HepG2 (cell line): ENCODE data around the gene SESN1. TPM values are rescaled to one million over a fixed set of nuclear protein-coding genes. Genes with fewer than 3 reads are reported as not detected.

Experiments used
- ATAC-seq: fragments of 200-7000 bp; cut with Tn5 transposase; 3 replicates; pipeline ENCODE4 v1.9.1; 2020; ENCODE audit warnings: mild to moderate bottlenecking, moderate library complexity
- BruUV-seq: library from RNA; stranded (reverse); fragments of 400-500 nt; replicated peaks from 2 replicates; lab custom pipeline; 2021; lab: Mats Ljungman, UMichigan
- CTCF ChIA-PET: fragments of 300-600 bp; formaldehyde crosslinking; extraction: SDS; loops from one replicate; lab custom pipeline; 2021; ENCODE audit warnings: low total read pairs, inconsistent platforms, low intra/inter-chr PET ratio; lab: Yijun Ruan, JAX
- POLR2A ChIA-PET: fragments of 350-600 bp; sonication (Branson Sonifier 250); formaldehyde crosslinking; loops from one replicate; lab custom pipeline; 2020; ENCODE audit warnings: antibody characterized with exemption, inconsistent platforms; lab: Yijun Ruan, JAX
- DNase-seq: peaks from one replicate; pipeline ENCODE4 v3.0.0-alpha.2; 2015; ENCODE audit warnings: low spot score
- FAIRE-seq: peaks from 3 replicates; lab custom pipeline; 2011; peaks lifted over from hg19 to GRCh38; lab: Jason Lieb, UNC
- H2AFZ ChIP-seq: one replicate; pipeline ENCODE4 v1.6.1; 2011; ENCODE audit warnings: low read length, inconsistent platforms
- H3K27ac ChIP-seq: fragments of 300-600 bp; 3 replicates; pipeline ENCODE4 v1.8.0; 2011; ENCODE audit warnings: mixed run types, mild to moderate bottlenecking, mixed read lengths, low read length, inconsistent platforms; ENCODE audit not compliant: insufficient read depth; ENCODE audit errors: extremely low read length
- H3K27me3 ChIP-seq, 2 experiments: fragments of 200-600 bp in 1 of 2; 2 replicates in 1 of 2; 3 replicates in 1 of 2; pipeline versions ENCODE4 v1.6.0 to v1.8.0; 2011; ENCODE audit warnings: low read length in 2 of 2, mild to moderate bottlenecking in 2 of 2, moderate library complexity in 2 of 2, inconsistent platforms in 1 of 2; ENCODE audit not compliant: insufficient read depth in 2 of 2, control insufficient read depth in 1 of 2
- H3K36me3 ChIP-seq, 2 experiments: fragments of 200-600 bp in 1 of 2; replicated peaks in 1 of 2; 2 replicates in 1 of 2; 3 replicates in 1 of 2; pipeline versions ENCODE4 v1.5.1 to v1.8.0; 2011; ENCODE audit warnings: low read length in 2 of 2, inconsistent platforms in 1 of 2; ENCODE audit not compliant: insufficient read depth in 2 of 2, control insufficient read depth in 1 of 2
- H3K4me1 ChIP-seq: 2 replicates; pipeline ENCODE4 v1.5.1; 2012; ENCODE audit warnings: low read length, inconsistent platforms; ENCODE audit not compliant: insufficient read depth
- H3K4me2 ChIP-seq: 2 replicates; pipeline ENCODE4 v1.6.0; 2011; ENCODE audit warnings: low read depth, low read length, inconsistent platforms
- H3K4me3 ChIP-seq, 3 experiments: fragments of 200-600 bp in 1 of 3; sonication (generic), shearing (Covaris generic) in 1 of 3; replicated peaks in 1 of 3; 2 replicates each; pipeline ENCODE4 v1.5.1; 2011 to 2016; ENCODE audit warnings: low read length in 3 of 3, inconsistent platforms in 2 of 3, low read depth in 2 of 3, mild to moderate bottlenecking in 2 of 3, control low read depth in 1 of 3, mixed read lengths in 1 of 3; ENCODE audit not compliant: insufficient read depth in 1 of 3
- H3K79me2 ChIP-seq: one replicate; pipeline ENCODE4 v1.6.1; 2011; ENCODE audit warnings: low read length, inconsistent platforms; ENCODE audit not compliant: insufficient read depth
- H3K9ac ChIP-seq: 2 replicates; pipeline ENCODE4 v1.6.0; 2011; ENCODE audit warnings: mild to moderate bottlenecking, low read depth, low read length, inconsistent platforms; ENCODE audit not compliant: insufficient read depth
- H3K9me3 ChIP-seq: 2 replicates; pipeline ENCODE4 v1.5.1; 2012; ENCODE audit warnings: mild to moderate bottlenecking, low read length
- H4K20me1 ChIP-seq: 2 replicates; pipeline ENCODE4 v1.6.0; 2011; ENCODE audit warnings: inconsistent platforms, mild to moderate bottlenecking, low read length, moderate library complexity; ENCODE audit not compliant: insufficient read depth
- AHDC1 ChIP-seq: sonication (generic); formaldehyde crosslinking; IDR thresholded peaks from 2 replicates; pipeline ENCODE4 v1.5.1; 2020; ENCODE audit warnings: mild to moderate bottlenecking, missing genetic modification reagents, borderline replicate concordance
- DR1 ChIP-seq: sonication (generic); formaldehyde crosslinking; IDR thresholded peaks from 2 replicates; pipeline ENCODE4 v1.8.0; 2021; ENCODE audit warnings: mild to moderate bottlenecking, missing genetic modification reagents, inconsistent platforms
- ISX ChIP-seq: sonication (generic); formaldehyde crosslinking; conservative IDR thresholded peaks from 2 replicates; pipeline ENCODE4 v1.5.0; 2020; ENCODE audit warnings: missing genetic modification reagents
- PRDM4 ChIP-seq: sonication (generic); formaldehyde crosslinking; IDR thresholded peaks from 2 replicates; pipeline ENCODE4 v1.9.0; 2021; ENCODE audit warnings: missing genetic modification reagents, borderline replicate concordance
- SETDB1 ChIP-seq: sonication (generic); formaldehyde crosslinking; IDR thresholded peaks from 2 replicates; pipeline ENCODE4 v1.5.1; 2020; ENCODE audit warnings: missing genetic modification reagents, mild to moderate bottlenecking, borderline replicate concordance
- SNAPC5 ChIP-seq: sonication (generic); formaldehyde crosslinking; IDR thresholded peaks from 2 replicates; pipeline ENCODE4 v1.8.1; 2023; ENCODE audit warnings: mild to moderate bottlenecking, missing genetic modification reagents, borderline replicate concordance
- ZBTB3 ChIP-seq: sonication (generic); formaldehyde crosslinking; IDR thresholded peaks from 2 replicates; pipeline ENCODE4 v1.4.0; 2020; ENCODE audit warnings: low read depth, mild to moderate bottlenecking, moderate library complexity, missing genetic modification reagents, borderline replicate concordance
- ZBTB7A ChIP-seq: sonication (generic); formaldehyde crosslinking; IDR thresholded peaks from 2 replicates; pipeline ENCODE4 v1.8.0; 2022; ENCODE audit warnings: mild to moderate bottlenecking, missing genetic modification reagents
- ZNF329 ChIP-seq: sonication (generic); formaldehyde crosslinking; IDR thresholded peaks from 2 replicates; pipeline ENCODE4 v1.9.0; 2021; ENCODE audit warnings: low read depth, mild to moderate bottlenecking, missing genetic modification reagents
- ZNF614 ChIP-seq: IDR thresholded peaks from 2 replicates; pipeline ENCODE4 v1.6.1; 2018; ENCODE audit warnings: missing biosample characterization, missing genetic modification reagents, inconsistent platforms, borderline replicate concordance
- ZSCAN21 ChIP-seq: sonication (generic); formaldehyde crosslinking; IDR thresholded peaks from 2 replicates; pipeline ENCODE4 v1.8.0; 2022; ENCODE audit warnings: mild to moderate bottlenecking, missing genetic modification reagents, moderate library complexity, borderline replicate concordance
- WGBS: methylation state at CpG from one replicate; pipeline ENCODE4 v1.1.6; 2017; ENCODE audit warnings: low lambda C conversion rate; 5-methylcytosine and 5-hydroxymethylcytosine counted together
- in situ Hi-C: cut with HindIII; loops from 2 replicates; pipeline ENCODE4 v1.10.0; 2017; ENCODE audit warnings: low pct_unique_long_range_greater_than_20kb; ENCODE audit not compliant: extremely low pct_ligation_motif_present
- intact Hi-C: fragments of 100-400 bp; cut with micrococcal nuclease; formaldehyde crosslinking; loops from one replicate; pipeline ENCODE4 v1.10.0; 2022; ENCODE audit not compliant: unreplicated experiment
- polyA plus RNA-seq, 8 experiments: library from polyadenylated mRNA; depleted of rRNA in 3 of 8; stranded (reverse) in 7 of 8; unstranded in 1 of 8; fragments of >200 nt; fragmentation: Illumina TruSeq in 4 of 8; extraction: Trizol in 4 of 8; gene quantifications; 2 replicates each; pipeline versions ENCODE4 v1.2.1 to v1.2.3, GENCODE V29; 2011 to 2016; ENCODE audit warnings: low read depth in 4 of 8, missing spikeins in 1 of 8, mixed read lengths in 1 of 8; ENCODE audit not compliant: insufficient read depth in 1 of 8
- total RNA-seq, 5 experiments: library from RNA; depleted of rRNA; stranded (reverse); fragments of >200 nt; fragmentation: Illumina TruSeq; extraction: Trizol; gene quantifications; 2 replicates each; pipeline ENCODE4 v1.2.3, GENCODE V29; 2016; ENCODE audit warnings: low read depth in 1 of 5
- TF ChIP-seq, protein P1 (sequence below): sonication (generic); formaldehyde crosslinking; IDR thresholded peaks from 2 replicates; pipeline ENCODE4 v1.5.0; 2020; ENCODE audit warnings: missing genetic modification reagents
- TF ChIP-seq, protein P2 (sequence below): sonication (generic); formaldehyde crosslinking; IDR thresholded peaks from 2 replicates; pipeline ENCODE4 v1.5.1; 2020; ENCODE audit warnings: missing genetic modification reagents, mild to moderate bottlenecking, borderline replicate concordance

SESN1 gene
- total and polyA plus RNA-seq, 2 of the 13 experiments (the other 11 are each of a cell fraction or from before 2014, with no cell fraction given), result 24.9 to 44.7 TPM

DNA sequence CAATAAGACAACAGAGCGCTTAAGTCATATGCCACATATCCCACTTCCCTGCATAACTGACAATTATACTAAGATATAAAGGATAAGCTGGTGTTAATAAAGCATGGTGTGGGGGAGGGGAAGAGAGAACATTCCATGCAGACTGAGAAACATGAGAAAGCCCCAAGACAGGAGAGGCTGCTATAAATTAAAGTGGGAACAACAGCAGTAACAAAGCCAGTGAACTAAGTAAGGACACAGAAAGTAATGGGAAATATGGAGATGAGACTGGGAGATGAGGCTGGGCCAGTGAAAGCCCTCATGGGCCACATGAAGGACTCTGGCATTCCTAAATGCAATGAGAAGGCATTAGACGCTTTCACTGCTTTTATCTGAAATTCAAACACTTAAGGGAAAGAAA lies 41.3 kb downstream of the SESN1 start:
- DNase-seq, result no peak
- CTCF ChIA-PET, result no interaction called here
- Histone ChIP-seq H3K4me1 (peaks cover 44% of the 10 kb centered on the region), H3K4me3 (no peak overlapping the region), H3K79me2 (no peaks in the 10 kb centered on the region), H3K9me3 (no peaks in the 10 kb centered on the region), H3K27ac (no peak overlapping the region), H3K4me2 (no peak overlapping the region), H3K36me3 (no peaks in the 10 kb centered on the region), H4K20me1 (no peaks in the 10 kb centered on the region), H3K9ac (no peak overlapping the region), H2AFZ (no peak overlapping the region), H3K27me3 (no peaks in the 10 kb centered on the region)
- WGBS, result 95% methylated on average over 2 of the region's 2 CpGs
- in situ Hi-C loops, result no loop called here
- intact Hi-C loops, result no loop called here
- no peak for FAIRE-seq
- BruUV-seq, result no TSS peak
- ATAC-seq, result no peak
- POLR2A ChIA-PET, result no interaction called here
- TF ChIP-seq PRDM4 (no peak), DR1 (no peak), ZBTB7A (CRISPR knock-in tag) (no peak), SETDB1 (CRISPR knock-in tag) (no peak), AHDC1 (CRISPR knock-in tag) (no peak), ISX (CRISPR knock-in tag) (no peak), ZNF329 (CRISPR knock-in tag) (no peak), SNAPC5 (no peak), ZBTB3 (CRISPR knock-in tag) (no peak), ZNF614 (CRISPR knock-in tag) (no peak), ZSCAN21 (CRISPR knock-in tag) (no peak)
- TF ChIP-seq, protein P1, sequence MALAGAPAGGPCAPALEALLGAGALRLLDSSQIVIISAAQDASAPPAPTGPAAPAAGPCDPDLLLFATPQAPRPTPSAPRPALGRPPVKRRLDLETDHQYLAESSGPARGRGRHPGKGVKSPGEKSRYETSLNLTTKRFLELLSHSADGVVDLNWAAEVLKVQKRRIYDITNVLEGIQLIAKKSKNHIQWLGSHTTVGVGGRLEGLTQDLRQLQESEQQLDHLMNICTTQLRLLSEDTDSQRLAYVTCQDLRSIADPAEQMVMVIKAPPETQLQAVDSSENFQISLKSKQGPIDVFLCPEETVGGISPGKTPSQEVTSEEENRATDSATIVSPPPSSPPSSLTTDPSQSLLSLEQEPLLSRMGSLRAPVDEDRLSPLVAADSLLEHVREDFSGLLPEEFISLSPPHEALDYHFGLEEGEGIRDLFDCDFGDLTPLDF (CRISPR knock-in tag), result no peak
- TF ChIP-seq, protein P2, sequence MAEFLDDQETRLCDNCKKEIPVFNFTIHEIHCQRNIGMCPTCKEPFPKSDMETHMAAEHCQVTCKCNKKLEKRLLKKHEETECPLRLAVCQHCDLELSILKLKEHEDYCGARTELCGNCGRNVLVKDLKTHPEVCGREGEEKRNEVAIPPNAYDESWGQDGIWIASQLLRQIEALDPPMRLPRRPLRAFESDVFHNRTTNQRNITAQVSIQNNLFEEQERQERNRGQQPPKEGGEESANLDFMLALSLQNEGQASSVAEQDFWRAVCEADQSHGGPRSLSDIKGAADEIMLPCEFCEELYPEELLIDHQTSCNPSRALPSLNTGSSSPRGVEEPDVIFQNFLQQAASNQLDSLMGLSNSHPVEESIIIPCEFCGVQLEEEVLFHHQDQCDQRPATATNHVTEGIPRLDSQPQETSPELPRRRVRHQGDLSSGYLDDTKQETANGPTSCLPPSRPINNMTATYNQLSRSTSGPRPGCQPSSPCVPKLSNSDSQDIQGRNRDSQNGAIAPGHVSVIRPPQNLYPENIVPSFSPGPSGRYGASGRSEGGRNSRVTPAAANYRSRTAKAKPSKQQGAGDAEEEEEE (CRISPR knock-in tag), result no peak
